Epithelial cell of esophagus (primary cell): Measurements from ENCODE around the gene PARD3B.
"Not testable (repeated sequence)": the region's sequence is repeated elsewhere in the genome, so short reads cannot be mapped to it uniquely, and the experiment has no call there.

Experiments used
- DNase-seq: peaks from one replicate; pipeline ENCODE4 v3.0.0; 2010; ENCODE audit warnings: low read depth
- H3K4me3 ChIP-seq: 2 replicates; pipeline ENCODE4 v1.5.1; 2011; ENCODE audit warnings: mild to moderate bottlenecking, low read length, control low read depth
- CTCF ChIP-seq: IDR thresholded peaks from 2 replicates; pipeline ENCODE4 v1.5.1; 2011; ENCODE audit warnings: low read depth, mild to moderate bottlenecking, low read length, control low read depth, inconsistent platforms; ENCODE audit not compliant: insufficient read depth; ENCODE audit errors: missing control alignments

Gene PARD3B

GRCh38 chr2:205218056-205218455, 672.8 kb downstream of the PARD3B start:
- no peak for TF ChIP-seq CTCF
- DNase-seq, result no peak
- H3K4me3 ChIP-seq, result no peak overlapping the region

GRCh38 chr2:205218816-205219215, 673.5 kb downstream of the PARD3B start:
- not testable (repeated sequence) for H3K4me3 ChIP-seq, DNase-seq

- TF ChIP-seq CTCF, result no peak
- no peak overlapping the region for H3K4me3 ChIP-seq
- DNase-seq, result no peak
Measured at GRCh38 chr2:205220559-205220958, 675.3 kb downstream of the PARD3B start.

- TF ChIP-seq CTCF, result no peak
- DNase-seq, result no peak
- no peak overlapping the region for H3K4me3 ChIP-seq
Measured at GRCh38 chr2:205232086-205232485, 686.8 kb downstream of the PARD3B start.

GRCh38 chr2:205235434-205235833, 690.2 kb downstream of the PARD3B start:
- no peak overlapping the region for H3K4me3 ChIP-seq
- DNase-seq, result peak; percentile 90
- no peak for TF ChIP-seq CTCF

- DNase-seq, result no peak
- TF ChIP-seq CTCF, result no peak
- no peak overlapping the region for H3K4me3 ChIP-seq
Measured at GRCh38 chr2:205237524-205237923, 692.2 kb downstream of the PARD3B start.

GRCh38 chr2:205245001-205245400, 699.7 kb downstream of the PARD3B start:
- no peak for TF ChIP-seq CTCF
- no peak overlapping the region for H3K4me3 ChIP-seq
- no peak for DNase-seq

GRCh38 chr2:205245652-205246051, 700.4 kb downstream of the PARD3B start:
- no peak for TF ChIP-seq CTCF
- peak; percentile 16 for DNase-seq
- H3K4me3 ChIP-seq, result no peak overlapping the region
